B cell (primary cell): ENCODE data around the gene AANAT.

Source experiments
- EZH2 ChIP-seq: IDR thresholded peaks from 2 replicates; pipeline ENCODE4 v1.6.1; 2012; ENCODE audit warnings: borderline replicate concordance, low read depth, mild to moderate bottlenecking, moderate library complexity, low read length; ENCODE audit not compliant: insufficient read depth, poor library complexity, severe bottlenecking
- TF ChIP-seq, protein P1 (sequence below): fragments of 200-600 bp; IDR thresholded peaks from one replicate; pipeline ENCODE4 v1.8.0; 2022; ENCODE audit warnings: antibody characterized with exemption, mild to moderate bottlenecking

GRCh38 chr17:76504117-76504516 is 36.7 kb downstream of the AANAT start:
- TF ChIP-seq, protein P1, sequence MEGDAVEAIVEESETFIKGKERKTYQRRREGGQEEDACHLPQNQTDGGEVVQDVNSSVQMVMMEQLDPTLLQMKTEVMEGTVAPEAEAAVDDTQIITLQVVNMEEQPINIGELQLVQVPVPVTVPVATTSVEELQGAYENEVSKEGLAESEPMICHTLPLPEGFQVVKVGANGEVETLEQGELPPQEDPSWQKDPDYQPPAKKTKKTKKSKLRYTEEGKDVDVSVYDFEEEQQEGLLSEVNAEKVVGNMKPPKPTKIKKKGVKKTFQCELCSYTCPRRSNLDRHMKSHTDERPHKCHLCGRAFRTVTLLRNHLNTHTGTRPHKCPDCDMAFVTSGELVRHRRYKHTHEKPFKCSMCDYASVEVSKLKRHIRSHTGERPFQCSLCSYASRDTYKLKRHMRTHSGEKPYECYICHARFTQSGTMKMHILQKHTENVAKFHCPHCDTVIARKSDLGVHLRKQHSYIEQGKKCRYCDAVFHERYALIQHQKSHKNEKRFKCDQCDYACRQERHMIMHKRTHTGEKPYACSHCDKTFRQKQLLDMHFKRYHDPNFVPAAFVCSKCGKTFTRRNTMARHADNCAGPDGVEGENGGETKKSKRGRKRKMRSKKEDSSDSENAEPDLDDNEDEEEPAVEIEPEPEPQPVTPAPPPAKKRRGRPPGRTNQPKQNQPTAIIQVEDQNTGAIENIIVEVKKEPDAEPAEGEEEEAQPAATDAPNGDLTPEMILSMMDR: no peak
- no peak for TF ChIP-seq EZH2
